ENCODE measurements around the gene DPP3. TPM values are rescaled to one million over a fixed set of nuclear protein-coding genes. Genes with fewer than 3 reads are reported as not detected.

DPP3 gene
- polyA plus RNA-seq, 2 of the 4 experiments (the other 2 are of a cell fraction), result 52.2 to 70.5 TPM

- CTCF ChIA-PET, result interaction anchor here (0.6 to 2.0 kb wide), 5 partner anchors 18 to 83 kb away, joined by 3 to 6 read pairs (median 4); partner anchors contain the start of genes CCDC87 and CCS
- no peak for ATAC-seq
- H3K4me3 ChIP-seq, result no peak overlapping the region
- H3K4me1 ChIP-seq, result peaks cover 9% of the 10 kb centered on the region; the same call in 2 of the 3 replicates
- TF ChIP-seq PHF8 (IDR thresholded peaks at IDR 0.05; ENCODE audit: borderline replicate concordance, low read depth), result no peak
- no peak for TF ChIP-seq EHF (CRISPR knock-in tag; IDR thresholded peaks at IDR 0.05)
- no peak for TF ChIP-seq FOSB (CRISPR knock-in tag; IDR thresholded peaks at IDR 0.05)
- no peak for TF ChIP-seq JUNB (IDR thresholded peaks at IDR 0.05)
- TF ChIP-seq HES2 (IDR thresholded peaks at IDR 0.05), result no peak
- TF ChIP-seq FOXS1 (CRISPR knock-in tag; IDR thresholded peaks at IDR 0.05), result no peak
- TF ChIP-seq ZSCAN20 (CRISPR knock-in tag; IDR thresholded peaks at IDR 0.05), result no peak
- H3K4me2 ChIP-seq, result no peak overlapping the region
- no peak for DNase-seq (ENCODE audit: low read depth in 1 of 2, low spot score in 1 of 2)
- no peaks in the 10 kb centered on the region for H3K9me3 ChIP-seq
- 88% methylated on average over 4 of the region's 7 CpGs for WGBS (ENCODE audit: missing lambda C conversion rate)
- POLR2A ChIA-PET, result interaction anchor here (1.3 kb wide), 1 partner anchor 29 kb away, joined by 5 read pairs; the partner anchor contains the start of gene DPP3
- FAIRE-seq, result no peak
- H3K27ac ChIP-seq, result no peak overlapping the region
Measured at GRCh38 chr11:66509131-66509561, 28.9 kb downstream of the DPP3 start.

- H3K4me1 ChIP-seq, result peaks cover 9% of the 10 kb centered on the region; the same call in 2 of the 3 replicates
- CTCF ChIA-PET, result interaction anchor here (0.9 to 1.7 kb wide), 3 partner anchors 22 to 82 kb away, joined by 3 to 4 read pairs (median 3); partner anchors contain the start of genes CCDC87 and CCS
- POLR2A ChIA-PET, result interaction anchor here (0.6 to 2.0 kb wide), 4 partner anchors 30 to 106 kb away, joined by 3 to 20 read pairs (median 5); partner anchors contain the start of genes CCDC87, CCS, DPP3 and RBM14
- H3K4me2 ChIP-seq, result peak within 1 kb of the TSS; percentile 86
- H3K9me3 ChIP-seq, result no peaks in the 10 kb centered on the region
- peak within 1 kb of the TSS; percentile 77 to 84 for H3K27ac ChIP-seq
- WGBS (ENCODE audit: missing lambda C conversion rate), result 4% methylated on average over 21 of the region's 31 CpGs
- H3K4me3 ChIP-seq, result peak within 1 kb of the TSS; percentile 75
- DNase-seq (ENCODE audit: low read depth in 1 of 2, low spot score in 1 of 2), result peak; percentile 82 to 93
- peak; percentile 97 to 99 for ATAC-seq
- FAIRE-seq, result no peak
- TF ChIP-seq BCL3 (IDR thresholded peaks at IDR 0.05), result 0 out of 3 replicates have a peak, but pooled peaks have one; percentile 26
- TF ChIP-seq ATOH8 (CRISPR knock-in tag; IDR thresholded peaks at IDR 0.05; ENCODE audit: low read depth), result no peak
- TF ChIP-seq REST (IDR thresholded peaks at IDR 0.05), result no peak
- TF ChIP-seq TP53 (CRISPR knock-in tag; IDR thresholded peaks at IDR 0.05), result no peak
- TF ChIP-seq CHD2 (IDR thresholded peaks at IDR 0.05; ENCODE audit: low read length, partially characterized antibody), result no peak
- peak; percentile 37; the same call in 1 of the 2 replicates for TF ChIP-seq GATA3 (IDR thresholded peaks at IDR 0.05; ENCODE audit: borderline replicate concordance)
- peak; percentile 65 to 82; a peak in 4 of 5 replicates for TF ChIP-seq JUN (IDR thresholded peaks at IDR 0.05)
- TF ChIP-seq RNF2 (IDR thresholded peaks at IDR 0.05; ENCODE audit: borderline replicate concordance, low read depth), result no peak
- no peak for TF ChIP-seq CBX2 (IDR thresholded peaks at IDR 0.05; ENCODE audit: borderline replicate concordance, low read depth)
- no peak for TF ChIP-seq FOXS1 (CRISPR knock-in tag; IDR thresholded peaks at IDR 0.05)
- no peak for TF ChIP-seq POLR2AphosphoS2 (conservative IDR thresholded peaks at IDR 0.05; ENCODE audit: low read length)
- peak; percentile 74 for TF ChIP-seq MAX (IDR thresholded peaks at IDR 0.05)
- no peak for TF ChIP-seq HDAC2 (IDR thresholded peaks at IDR 0.05)
- no peak for TF ChIP-seq ESRRA (IDR thresholded peaks at IDR 0.05; ENCODE audit: borderline replicate concordance, low read length)
- TF ChIP-seq KDM5A (IDR thresholded peaks at IDR 0.05), result peak; percentile 98
- no peak for TF ChIP-seq TFCP2L1 (CRISPR knock-in tag; IDR thresholded peaks at IDR 0.05)
- no peak for TF ChIP-seq ZSCAN20 (CRISPR knock-in tag; IDR thresholded peaks at IDR 0.05)
- TF ChIP-seq EHF (CRISPR knock-in tag; IDR thresholded peaks at IDR 0.05), result no peak
- peak; percentile 72; the same call in 1 of the 2 replicates for TF ChIP-seq PHF8 (IDR thresholded peaks at IDR 0.05; ENCODE audit: borderline replicate concordance, low read depth)
- TF ChIP-seq NFE2L2 (conservative IDR thresholded peaks at IDR 0.05; ENCODE audit: low read length), result no peak
- TF ChIP-seq RAD21 (conservative IDR thresholded peaks at IDR 0.05 in 1 of 2, IDR thresholded peaks at IDR 0.05 in 1 of 2), result no peak
- no peak for TF ChIP-seq MAFK (IDR thresholded peaks at IDR 0.05; ENCODE audit: partially characterized antibody)
- TF ChIP-seq HEYL (CRISPR knock-in tag; IDR thresholded peaks at IDR 0.05), result no peak
- no peak for TF ChIP-seq MYC (IDR thresholded peaks at IDR 0.05; ENCODE audit: borderline replicate concordance, low read length)
- TF ChIP-seq SREBF2 (IDR thresholded peaks at IDR 0.05), result no peak
- TF ChIP-seq HOXB13 (CRISPR knock-in tag; IDR thresholded peaks at IDR 0.05; ENCODE audit: low read depth), result no peak
- TF ChIP-seq BHLHE40 (IDR thresholded peaks at IDR 0.05; ENCODE audit: low read depth, low read length), result no peak
Measured at GRCh38 chr11:66510271-66510989, 30.2 kb downstream of the DPP3 start, which contains the start of gene BBS1. TSS of gene BBS1 (plus strand) at chr11:66510635. CDS start at chr11:66510660, 25 bp downstream.

All from A549 (cell line).